Measurements from ENCODE around the gene C10orf143. TPM values are rescaled to one million over a fixed set of nuclear protein-coding genes. Genes with fewer than 3 reads are reported as not detected.
"Not testable (repeated sequence)": the region's sequence is repeated elsewhere in the genome, so short reads cannot be mapped to it uniquely, and the experiment has no call there.

C10orf143 gene
- total RNA-seq, 1 donor from 2014 or later: 0.11 TPM

- DNase-seq (ENCODE audit: low spot score in 2 of 2): no peak
- no peak for TF ChIP-seq CTCF (IDR thresholded peaks at IDR 0.05)
- intact Hi-C loops (cut with DNase I): no loop called here
Observed at GRCh38 chr10:130121486-130122079, 11.0 kb upstream of the C10orf143 start.

GRCh38 chr10:130117535-130117934 lies 6.9 kb upstream of the C10orf143 start:
- H3K4me1 ChIP-seq; H3K4me3 ChIP-seq; H3K27me3 ChIP-seq; DNase-seq (ENCODE audit: low spot score in 2 of 2); intact Hi-C loops (cut with DNase I); H3K9me3 ChIP-seq; H3K27ac ChIP-seq; H3K36me3 ChIP-seq: not testable (repeated sequence)

More at GRCh38 chr10:130121486-130122079, 11.0 kb upstream of the C10orf143 start:
- Histone ChIP-seq H3K4me3 (no peak overlapping the region), H3K4me1 (no peaks in the 10 kb centered on the region), H3K9me3 (peaks cover 0 to 3% of the 10 kb centered on the region in 2 donors), H3K36me3 (no peaks in the 10 kb centered on the region), H3K27me3 (no peaks in the 10 kb centered on the region), H3K27ac (no peak overlapping the region)

- H3K36me3 ChIP-seq; H3K9me3 ChIP-seq; intact Hi-C loops (cut with DNase I); H3K4me3 ChIP-seq; H3K4me1 ChIP-seq; H3K27ac ChIP-seq; H3K27me3 ChIP-seq; DNase-seq (ENCODE audit: low spot score in 2 of 2): not testable (repeated sequence)
Observed at GRCh38 chr10:130116942-130117341, 6.3 kb upstream of the C10orf143 start.

- Histone ChIP-seq H3K36me3 (peaks cover 0 to 3% of the 10 kb centered on the region in 2 donors), H3K27ac (no peak overlapping the region), H3K4me3 (no peak overlapping the region), H3K4me1 (peaks cover 6 to 16% of the 10 kb centered on the region in 2 donors), H3K9me3 (peaks cover 0 to 3% of the 10 kb centered on the region in 2 donors), H3K27me3 (no peaks in the 10 kb centered on the region)
- no peak for TF ChIP-seq CTCF (IDR thresholded peaks at IDR 0.05)
- intact Hi-C loops (cut with DNase I): no loop called here
- no peak for DNase-seq (ENCODE audit: low spot score in 2 of 2)
Observed at GRCh38 chr10:130112821-130113220, 2.2 kb upstream of the C10orf143 start.

GRCh38 chr10:130111852-130112180 lies 1.2 kb upstream of the C10orf143 start:
- no peak for TF ChIP-seq CTCF (IDR thresholded peaks at IDR 0.05)
- Histone ChIP-seq H3K4me3 (peak overlapping the region; percentile 64 to 85), H3K27ac (peak overlapping the region; percentile 80 to 92), H3K9me3 (no peaks in the 10 kb centered on the region), H3K4me1 (peaks cover 6 to 16% of the 10 kb centered on the region in 2 donors), H3K27me3 (no peaks in the 10 kb centered on the region), H3K36me3 (peaks cover 0 to 3% of the 10 kb centered on the region in 2 donors)
- intact Hi-C loops (cut with DNase I): loop anchor here (2.0 kb wide), 3 partner anchors 79 to 1789 kb away; partner anchors contain the start of genes EBF3 and PPP2R2D
- no peak for DNase-seq (ENCODE audit: low spot score in 2 of 2)

- H3K4me1 ChIP-seq: peaks cover 6 to 16% of the 10 kb centered on the region in 2 donors
- H3K27ac ChIP-seq: peak overlapping the region; percentile 80 to 92
- H3K4me3 ChIP-seq: peak overlapping the region; percentile 64 to 85
- no peaks in the 10 kb centered on the region for H3K9me3 ChIP-seq
- peak; percentile 93 to 99 for DNase-seq (ENCODE audit: low spot score in 2 of 2)
- TF ChIP-seq CTCF (IDR thresholded peaks at IDR 0.05): no peak
- H3K36me3 ChIP-seq: peaks cover 0 to 3% of the 10 kb centered on the region in 2 donors
- H3K27me3 ChIP-seq: no peaks in the 10 kb centered on the region
- intact Hi-C loops (cut with DNase I): loop anchor here (2.0 kb wide), 3 partner anchors 80 to 1790 kb away; partner anchors contain the start of genes EBF3 and PPP2R2D
Observed at GRCh38 chr10:130111113-130111851, 652 bp upstream of the C10orf143 start.

Measured in ascending aorta (tissue), 2 donors.